ENCODE measurements around the gene LBX2.

The LBX2 gene

GRCh38 chr2:74450570-74451190 lies 48.7 kb downstream of the LBX2 start:
- no peak for DNase-seq

- DNase-seq = no peak
These were observed 50.6 kb downstream of the LBX2 start for GRCh38 chr2:74448771-74449170.

All from right hindlimb (tissue), 1 donor.